DMS 273 (cell line): ENCODE results near the gene FBXO24.
"Not testable (repeated sequence)": the region's sequence is repeated elsewhere in the genome, so short reads cannot be mapped to it uniquely, and the experiment has no call there.

Source experiments
- DNase-seq: peaks from one replicate; lab custom pipeline; 2025; ENCODE audit not compliant: unreplicated experiment; lab: John Stamatoyannopoulos, UW

FBXO24 gene, protein sequence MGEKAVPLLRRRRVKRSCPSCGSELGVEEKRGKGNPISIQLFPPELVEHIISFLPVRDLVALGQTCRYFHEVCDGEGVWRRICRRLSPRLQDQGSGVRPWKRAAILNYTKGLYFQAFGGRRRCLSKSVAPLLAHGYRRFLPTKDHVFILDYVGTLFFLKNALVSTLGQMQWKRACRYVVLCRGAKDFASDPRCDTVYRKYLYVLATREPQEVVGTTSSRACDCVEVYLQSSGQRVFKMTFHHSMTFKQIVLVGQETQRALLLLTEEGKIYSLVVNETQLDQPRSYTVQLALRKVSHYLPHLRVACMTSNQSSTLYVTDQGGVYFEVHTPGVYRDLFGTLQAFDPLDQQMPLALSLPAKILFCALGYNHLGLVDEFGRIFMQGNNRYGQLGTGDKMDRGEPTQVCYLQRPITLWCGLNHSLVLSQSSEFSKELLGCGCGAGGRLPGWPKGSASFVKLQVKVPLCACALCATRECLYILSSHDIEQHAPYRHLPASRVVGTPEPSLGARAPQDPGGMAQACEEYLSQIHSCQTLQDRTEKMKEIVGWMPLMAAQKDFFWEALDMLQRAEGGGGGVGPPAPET

DNA sequence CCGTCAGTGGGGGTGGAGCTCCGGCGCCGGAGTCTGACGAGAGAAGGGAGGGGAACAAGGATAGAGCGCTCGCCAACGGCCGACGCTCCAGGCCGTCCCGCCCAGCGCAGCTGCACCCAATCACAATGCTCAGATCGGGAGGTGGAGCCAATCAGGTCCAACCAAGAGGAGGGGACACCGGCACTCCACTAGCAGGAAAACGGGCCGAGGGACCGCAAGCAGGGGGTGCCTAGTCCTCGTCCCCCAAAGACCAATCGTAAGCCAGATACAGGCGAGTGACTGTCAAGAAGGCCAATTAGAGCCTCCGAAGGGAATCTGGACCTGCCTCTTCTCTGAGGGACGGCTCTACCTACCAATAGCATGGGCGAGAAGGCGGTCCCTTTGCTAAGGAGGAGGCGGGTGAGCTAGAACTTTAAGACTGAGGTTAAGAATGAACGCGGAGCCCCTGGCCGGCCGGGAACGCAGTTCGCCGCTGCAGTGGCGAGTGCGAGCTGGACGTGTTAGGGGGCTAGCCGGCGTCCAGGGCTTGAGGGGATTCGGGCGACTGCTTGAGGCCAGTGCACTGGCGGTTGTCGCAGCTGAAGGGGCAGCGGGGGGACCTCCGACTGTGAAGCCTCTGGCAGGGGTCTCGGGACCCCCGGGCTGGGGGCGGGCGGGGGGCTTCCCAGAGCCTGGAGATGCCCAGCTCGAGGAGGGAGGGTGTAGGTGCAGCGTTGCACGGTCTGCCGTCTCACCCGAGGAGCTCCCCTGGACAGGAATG is at the start of gene FBXO24:
Gene FBXO24, plus strand, starts transcription at position 63 of the 760 bp plus-strand sequence. Its CDS starts 298 bp downstream, at position 361.
- peak; percentile 100 for DNase-seq

DNA sequence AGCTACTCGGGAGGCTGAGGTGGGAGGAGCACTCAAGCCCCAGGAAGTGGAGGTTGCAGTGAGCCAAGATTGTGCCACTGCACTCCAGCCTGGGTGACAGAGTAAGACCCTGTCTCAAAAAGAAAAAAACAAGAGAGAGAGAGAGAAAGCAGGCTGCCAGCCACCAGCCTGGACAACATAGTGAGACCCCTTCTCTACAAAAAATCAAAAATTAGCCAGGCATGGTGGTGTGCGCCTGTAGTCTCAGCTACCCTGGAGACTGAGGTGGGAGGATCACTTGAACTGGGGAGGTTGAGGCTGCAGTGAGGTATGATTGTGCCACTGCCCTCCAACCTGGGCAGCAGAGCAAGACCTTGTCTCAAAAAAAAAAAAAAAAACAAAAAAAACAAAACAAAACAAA is 49.4 kb upstream of the FBXO24 start:
- not testable (repeated sequence) for DNase-seq

GRCh38 chr7:100538348-100538653 is 47.8 kb upstream of the FBXO24 start:
- DNase-seq, result no peak

DNA sequence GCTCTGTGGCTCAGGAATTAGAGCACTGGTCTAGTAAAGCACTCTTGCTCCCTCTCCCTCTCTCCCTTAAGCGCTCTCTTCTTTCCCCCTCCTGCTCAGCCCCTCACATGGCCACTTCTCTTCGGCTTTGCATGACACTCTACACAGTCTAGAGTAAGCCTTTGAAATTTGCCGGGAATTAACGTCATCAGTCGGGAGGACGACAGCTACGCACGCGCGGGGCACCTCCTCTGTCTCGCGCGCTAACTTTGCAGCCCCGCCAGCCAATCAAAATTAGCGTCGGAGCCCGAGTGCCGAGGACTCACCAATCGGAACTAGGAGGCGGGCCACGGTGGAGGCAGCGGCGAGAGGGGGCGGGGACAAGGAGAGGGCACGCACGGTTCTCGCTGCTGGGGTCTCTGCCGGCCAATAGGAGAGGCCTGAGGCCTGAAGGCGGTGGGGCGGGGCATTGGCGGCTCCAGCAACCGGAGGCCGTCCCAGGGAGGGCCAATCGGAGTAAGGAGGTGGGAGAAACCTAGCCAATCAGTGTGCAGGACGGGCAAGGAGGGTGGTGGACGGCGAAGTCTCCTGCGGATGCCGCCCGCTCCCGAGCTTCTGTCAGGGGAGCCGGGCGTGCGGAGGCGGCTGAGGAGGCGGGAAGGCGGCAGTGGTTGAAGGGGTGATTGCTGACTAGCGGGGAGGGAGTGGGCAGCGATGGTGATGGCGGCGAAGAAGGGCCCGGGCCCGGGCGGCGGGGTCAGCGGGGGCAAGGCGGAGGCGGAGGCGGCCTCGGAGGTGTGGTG is 47.3 kb upstream of the FBXO24 start, which contains the start of gene AGFG2:
Gene AGFG2, plus strand, starts transcription at position 550 of the 782 bp plus-strand sequence. Its CDS starts 144 bp downstream, at position 694.
- DNase-seq, result peak; percentile 100

DNA sequence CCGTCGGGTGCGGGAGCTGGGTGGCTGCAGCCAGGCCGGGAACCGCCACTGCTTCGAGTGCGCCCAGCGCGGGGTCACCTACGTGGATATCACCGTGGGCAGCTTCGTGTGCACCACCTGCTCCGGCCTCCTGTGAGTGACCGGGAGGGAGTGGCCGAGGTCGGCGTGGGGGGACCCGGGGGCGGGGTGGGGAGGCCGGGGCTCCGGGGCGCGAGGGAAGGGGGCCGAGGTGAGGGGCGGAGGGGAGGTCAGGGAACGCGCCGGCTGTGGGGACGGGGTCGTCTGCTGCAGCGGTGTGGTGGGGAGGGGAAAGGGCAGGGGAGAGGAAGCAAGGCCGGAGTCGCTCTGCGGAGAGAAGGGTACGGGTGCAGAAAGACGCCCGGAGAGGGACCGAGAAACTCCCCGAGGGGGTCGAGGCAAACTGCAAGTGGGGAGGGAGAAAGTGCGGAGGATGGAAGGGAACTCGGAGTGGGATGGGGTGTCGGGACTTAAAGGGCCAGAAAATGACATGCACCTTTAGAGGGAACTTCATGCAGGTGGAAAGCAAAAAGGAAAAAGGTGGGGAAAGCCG is 46.6 kb upstream of the FBXO24 start:
- peak; percentile 48 for DNase-seq

GRCh38 chr7:100540073-100540723 is 45.9 kb upstream of the FBXO24 start:
- DNase-seq, result no peak

GRCh38 chr7:100541309-100541708 is 44.8 kb upstream of the FBXO24 start:
- DNase-seq, result not testable (repeated sequence)

DNA sequence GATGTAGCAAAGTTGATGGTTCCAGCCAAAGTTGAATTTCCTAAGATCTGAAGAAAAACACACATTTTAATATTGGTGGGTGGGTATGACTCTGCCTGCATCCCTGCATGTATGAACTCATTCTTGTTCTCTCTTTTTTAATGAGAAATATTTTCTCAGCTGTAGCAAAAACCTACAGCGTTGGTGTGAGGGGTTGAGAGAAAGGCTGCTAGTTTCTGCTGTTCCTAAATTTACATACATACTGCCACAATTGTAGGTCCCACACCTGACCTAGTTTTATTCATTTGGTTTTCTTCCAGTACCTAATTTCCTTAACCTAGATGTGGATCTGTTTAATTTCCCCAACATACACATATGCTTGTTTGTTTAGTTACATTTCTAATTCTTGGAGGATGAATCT is 42.5 kb upstream of the FBXO24 start:
- no peak for DNase-seq

- DNase-seq, result no peak
These were observed 41.7 kb upstream of the FBXO24 start for GRCh38 chr7:100544386-100544785.

- DNase-seq, result no peak
These were observed 41.2 kb upstream of the FBXO24 start for GRCh38 chr7:100544967-100545359.

GRCh38 chr7:100545360-100546128 is 40.6 kb upstream of the FBXO24 start:
- peak; percentile 68 for DNase-seq

- DNase-seq, result no peak
These were observed 39.8 kb upstream of the FBXO24 start for GRCh38 chr7:100546129-100546925.

GRCh38 chr7:100546926-100547800 is 39.0 kb upstream of the FBXO24 start:
- no peak for DNase-seq

GRCh38 chr7:100547872-100548271 is 38.3 kb upstream of the FBXO24 start:
- peak; percentile 61 for DNase-seq

GRCh38 chr7:100548446-100548845 is 37.7 kb upstream of the FBXO24 start:
- DNase-seq, result not testable (repeated sequence)

- DNase-seq, result no peak
These were observed 33.6 kb upstream of the FBXO24 start for GRCh38 chr7:100552532-100552931.

GRCh38 chr7:100553032-100553431 is 33.1 kb upstream of the FBXO24 start:
- no peak for DNase-seq

- DNase-seq, result no peak
These were observed 30.4 kb upstream of the FBXO24 start for GRCh38 chr7:100555701-100556100.
